ENCODE results near the gene TBXA2R.

GRCh38 chr19:3645067-3645396 is 38.4 kb upstream of the TBXA2R start:
- TF ChIP-seq POLR2A (IDR thresholded peaks at IDR 0.05) (no peak), POLR2AphosphoS5 (IDR thresholded peaks at IDR 0.05) (no peak)
- TF ChIP-seq, protein P1, sequence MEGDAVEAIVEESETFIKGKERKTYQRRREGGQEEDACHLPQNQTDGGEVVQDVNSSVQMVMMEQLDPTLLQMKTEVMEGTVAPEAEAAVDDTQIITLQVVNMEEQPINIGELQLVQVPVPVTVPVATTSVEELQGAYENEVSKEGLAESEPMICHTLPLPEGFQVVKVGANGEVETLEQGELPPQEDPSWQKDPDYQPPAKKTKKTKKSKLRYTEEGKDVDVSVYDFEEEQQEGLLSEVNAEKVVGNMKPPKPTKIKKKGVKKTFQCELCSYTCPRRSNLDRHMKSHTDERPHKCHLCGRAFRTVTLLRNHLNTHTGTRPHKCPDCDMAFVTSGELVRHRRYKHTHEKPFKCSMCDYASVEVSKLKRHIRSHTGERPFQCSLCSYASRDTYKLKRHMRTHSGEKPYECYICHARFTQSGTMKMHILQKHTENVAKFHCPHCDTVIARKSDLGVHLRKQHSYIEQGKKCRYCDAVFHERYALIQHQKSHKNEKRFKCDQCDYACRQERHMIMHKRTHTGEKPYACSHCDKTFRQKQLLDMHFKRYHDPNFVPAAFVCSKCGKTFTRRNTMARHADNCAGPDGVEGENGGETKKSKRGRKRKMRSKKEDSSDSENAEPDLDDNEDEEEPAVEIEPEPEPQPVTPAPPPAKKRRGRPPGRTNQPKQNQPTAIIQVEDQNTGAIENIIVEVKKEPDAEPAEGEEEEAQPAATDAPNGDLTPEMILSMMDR (IDR thresholded peaks at IDR 0.05) = no peak
